Activated CD8-positive, alpha-beta memory T cell treated with anti-CD3 and anti-CD28 coated beads, Interleukin-2, amount 50 U/mL, for 24 hours (primary cell): Measurements from ENCODE around the gene TM6SF1.
"Not testable (repeated sequence)": the region's sequence is repeated elsewhere in the genome, so short reads cannot be mapped to it uniquely, and the experiment has no call there.

Source experiments
- DNase-seq: peaks from one replicate; pipeline ENCODE4 v3.0.0-alpha.2; 2020; ENCODE audit errors: extremely low read depth

TM6SF1 gene

GRCh38 chr15:83088876-83089275 is 18.6 kb upstream of the TM6SF1 start:
- no peak for DNase-seq

GRCh38 chr15:83090465-83090864 is 17.0 kb upstream of the TM6SF1 start:
- no peak for DNase-seq

DNA sequence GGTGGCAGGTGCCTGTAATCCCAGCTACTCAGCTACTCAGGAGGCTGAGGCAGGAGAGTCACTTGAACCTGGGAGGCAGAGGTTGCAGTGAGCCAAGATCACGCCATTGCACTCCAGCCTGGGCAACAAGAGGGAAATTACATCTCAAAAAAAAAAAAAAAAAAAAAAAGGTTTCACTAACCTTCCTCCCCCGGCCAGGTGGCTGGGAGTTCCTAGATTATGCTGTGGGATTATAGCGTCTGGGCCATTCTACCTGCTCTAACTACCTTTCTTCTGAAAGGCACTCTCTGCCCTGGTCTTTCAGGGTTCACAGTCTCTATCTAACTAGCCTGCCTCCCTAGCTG is 15.5 kb upstream of the TM6SF1 start:
- not testable (repeated sequence) for DNase-seq

DNA sequence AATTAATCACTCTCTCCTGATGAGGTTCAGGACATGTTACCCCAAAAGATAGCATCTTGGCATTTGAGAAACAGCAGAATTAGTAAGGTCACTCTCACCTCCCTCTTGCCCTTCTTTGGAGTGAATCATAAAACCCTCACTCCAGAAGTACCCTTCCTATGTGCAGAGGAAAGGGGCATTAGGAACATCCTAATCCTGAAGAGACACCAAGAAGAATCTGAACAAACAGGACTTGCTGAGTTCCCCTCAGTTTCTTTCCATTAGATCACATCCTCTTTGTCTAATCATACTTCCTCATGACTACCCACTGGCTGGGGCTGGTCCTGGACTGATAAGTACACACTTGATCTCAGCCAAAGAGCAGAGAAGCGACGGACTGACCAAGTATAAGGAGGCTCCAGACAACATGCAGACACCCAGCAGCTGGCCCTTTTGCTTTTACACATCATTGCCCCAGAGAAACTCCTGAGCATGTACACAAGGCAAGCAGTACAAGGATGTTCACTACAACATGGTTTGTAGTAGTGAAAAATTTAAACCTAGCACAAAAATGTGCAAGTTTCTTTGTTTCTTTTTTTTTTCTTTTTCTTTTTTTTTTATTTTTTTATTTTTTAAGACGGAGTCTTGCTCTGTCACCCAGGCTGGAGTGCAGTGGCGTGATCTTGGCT is 15.0 kb upstream of the TM6SF1 start:
- DNase-seq = no peak

DNA sequence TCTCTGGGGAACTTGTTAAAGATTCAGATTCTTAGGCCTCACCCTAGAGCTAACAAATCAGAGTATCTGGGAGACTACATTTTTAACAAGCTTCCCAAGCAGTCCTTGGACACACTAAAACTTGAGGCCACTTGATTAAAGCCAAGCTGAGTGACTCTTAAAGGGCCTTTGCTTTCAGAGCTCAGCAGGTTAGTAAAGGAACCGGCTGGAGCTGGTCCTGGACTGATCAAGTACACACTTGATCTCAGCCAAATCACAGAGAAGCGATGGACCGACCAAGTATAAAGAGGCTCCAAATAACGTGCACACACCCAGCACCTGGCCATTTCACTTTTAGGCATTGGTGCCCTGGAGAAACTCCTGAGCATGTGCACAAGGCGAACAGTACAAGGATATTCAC is 12.9 kb upstream of the TM6SF1 start:
- DNase-seq = no peak

DNA sequence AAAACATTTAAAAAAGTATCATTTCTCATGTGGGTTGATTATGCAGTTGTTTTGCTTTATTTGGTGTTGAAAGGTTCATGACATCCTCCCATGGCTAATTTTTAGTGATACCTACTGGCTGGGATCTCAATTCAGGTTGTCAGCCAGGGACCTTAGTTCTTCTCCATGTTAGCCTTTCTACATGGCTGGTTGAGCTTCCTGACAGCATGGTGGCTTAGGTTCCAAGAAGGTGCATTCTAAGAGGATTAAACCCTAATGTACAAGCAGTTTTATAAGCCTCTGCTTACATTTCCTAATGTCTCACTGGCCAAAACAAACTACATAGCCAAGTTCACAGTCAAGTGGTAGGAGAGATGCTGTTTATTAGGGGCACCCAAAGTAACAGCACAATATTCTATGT is 9.4 kb upstream of the TM6SF1 start:
- DNase-seq = no peak

GRCh38 chr15:83099290-83099689 is 8.2 kb upstream of the TM6SF1 start:
- DNase-seq = no peak

GRCh38 chr15:83100097-83100646 is 7.3 kb upstream of the TM6SF1 start:
- DNase-seq = no peak

DNA sequence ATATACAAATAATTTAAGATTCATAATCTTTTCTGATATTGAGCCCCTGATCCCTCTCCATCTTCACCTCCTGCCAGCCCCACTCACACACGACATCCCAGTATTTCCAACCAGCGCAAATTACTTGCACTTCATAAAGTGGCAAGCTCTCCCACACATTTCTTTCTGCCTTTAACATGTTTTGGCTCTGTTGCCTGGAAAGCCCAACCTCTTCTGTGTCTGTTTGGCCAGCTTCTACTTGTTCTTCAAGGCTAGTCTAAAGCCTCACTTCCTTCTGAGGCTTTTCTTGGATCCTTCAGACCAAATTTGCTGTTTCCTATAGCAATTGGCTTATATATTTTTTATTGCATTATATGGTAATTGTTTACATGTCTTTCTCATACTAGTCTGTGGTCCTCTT is 5.1 kb upstream of the TM6SF1 start:
- DNase-seq = no peak

- DNase-seq = no peak
Observed at GRCh38 chr15:83104141-83104540, 3.3 kb upstream of the TM6SF1 start.

DNA sequence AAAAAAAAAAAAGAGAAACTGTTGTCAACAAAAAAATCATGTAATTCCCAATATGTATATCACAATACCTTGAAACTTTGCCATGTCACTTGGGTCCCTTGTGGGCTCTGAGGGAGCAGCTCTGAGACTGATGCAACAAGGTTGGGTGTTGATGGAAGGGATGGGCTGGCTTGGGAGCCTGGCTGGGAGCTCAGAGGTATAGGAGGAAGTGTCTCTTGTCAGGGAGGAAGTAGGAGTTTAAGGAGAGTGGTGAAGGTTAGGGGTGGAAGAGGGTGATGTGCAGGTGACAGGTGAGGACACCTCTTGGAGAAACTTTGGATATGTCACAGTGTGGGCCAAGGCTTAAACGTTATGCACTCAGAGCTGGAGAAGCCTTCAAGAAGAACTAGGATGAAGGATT is 2.0 kb upstream of the TM6SF1 start:
- no peak for DNase-seq

DNA sequence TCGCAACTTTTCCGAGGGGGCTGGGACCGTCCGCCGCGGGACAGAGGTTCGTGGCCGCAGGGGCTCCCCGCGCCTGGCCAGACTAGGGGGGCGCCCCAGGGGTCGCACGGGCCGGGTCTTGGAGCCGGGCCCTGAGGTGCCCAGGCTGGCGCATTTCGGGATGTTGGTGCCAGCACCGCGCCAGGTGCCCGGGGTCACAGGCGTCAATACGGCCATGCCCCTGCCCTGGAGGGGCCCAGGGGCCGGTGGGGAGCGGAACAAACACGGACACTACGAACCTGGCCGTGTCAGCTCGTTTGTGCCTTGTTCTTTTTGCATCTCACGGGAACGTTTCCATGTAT is 366 bp downstream of the TM6SF1 start:
- DNase-seq = no peak

GRCh38 chr15:83108266-83109219 is 1.1 kb downstream of the TM6SF1 start:
- no peak for DNase-seq

DNA sequence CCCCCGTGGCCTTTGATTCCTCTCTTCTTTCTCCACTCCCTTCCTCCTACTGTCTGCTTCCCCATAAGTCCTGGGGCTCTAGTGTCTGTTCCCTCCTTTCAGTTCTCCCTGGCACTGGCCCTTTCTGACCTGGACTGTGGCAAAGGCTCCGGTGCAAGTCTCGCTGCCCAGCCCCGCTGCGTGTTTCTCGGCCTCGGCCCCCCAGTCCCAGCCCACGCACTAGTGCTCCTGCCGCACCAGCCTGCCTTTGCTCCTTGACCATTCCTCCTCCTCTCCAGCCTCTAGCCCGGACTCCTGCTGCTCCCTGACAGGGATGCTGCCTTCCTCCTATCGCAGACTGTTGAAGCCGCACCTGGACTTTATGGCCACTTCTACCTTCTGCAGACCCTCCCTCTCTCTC is 2.1 kb downstream of the TM6SF1 start:
- DNase-seq = no peak

GRCh38 chr15:83110381-83110780 is 2.9 kb downstream of the TM6SF1 start:
- no peak for DNase-seq

DNA sequence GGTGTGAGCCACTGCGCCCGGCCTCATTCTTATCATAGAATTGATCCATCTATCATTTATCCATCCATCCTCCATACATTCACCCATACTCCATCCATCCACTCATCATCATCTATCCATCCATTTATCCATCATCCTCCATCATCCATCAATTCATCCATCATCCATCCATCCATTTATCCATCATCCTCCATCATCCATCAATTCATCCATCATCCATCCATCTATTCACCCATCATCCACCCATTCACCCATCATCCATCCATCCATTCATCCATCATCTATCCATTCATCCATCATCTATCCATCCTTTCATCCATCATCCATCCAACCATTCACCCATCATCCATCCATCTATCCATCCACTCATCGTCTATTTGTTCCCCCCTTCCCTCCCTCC is 3.7 kb downstream of the TM6SF1 start:
- no peak for DNase-seq

GRCh38 chr15:83112233-83112955 is 4.9 kb downstream of the TM6SF1 start:
- no peak for DNase-seq

DNA sequence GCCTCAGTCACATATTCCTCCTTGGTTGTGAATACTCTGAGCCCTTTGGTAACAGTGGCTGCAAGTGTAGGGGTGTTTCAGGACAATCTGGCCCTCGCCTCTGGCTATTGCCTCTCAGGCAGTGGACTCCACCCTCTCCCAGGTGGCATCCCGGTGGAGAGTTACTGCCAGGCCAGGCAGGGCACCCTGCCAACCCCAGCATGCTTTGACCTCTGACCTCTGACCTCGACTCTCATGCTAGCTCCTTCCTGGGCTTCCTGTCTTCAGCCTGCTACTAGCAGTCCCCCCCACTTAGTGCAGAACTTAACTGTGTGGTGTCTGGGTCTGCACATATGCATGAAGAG is 5.5 kb downstream of the TM6SF1 start:
- DNase-seq = no peak

DNA sequence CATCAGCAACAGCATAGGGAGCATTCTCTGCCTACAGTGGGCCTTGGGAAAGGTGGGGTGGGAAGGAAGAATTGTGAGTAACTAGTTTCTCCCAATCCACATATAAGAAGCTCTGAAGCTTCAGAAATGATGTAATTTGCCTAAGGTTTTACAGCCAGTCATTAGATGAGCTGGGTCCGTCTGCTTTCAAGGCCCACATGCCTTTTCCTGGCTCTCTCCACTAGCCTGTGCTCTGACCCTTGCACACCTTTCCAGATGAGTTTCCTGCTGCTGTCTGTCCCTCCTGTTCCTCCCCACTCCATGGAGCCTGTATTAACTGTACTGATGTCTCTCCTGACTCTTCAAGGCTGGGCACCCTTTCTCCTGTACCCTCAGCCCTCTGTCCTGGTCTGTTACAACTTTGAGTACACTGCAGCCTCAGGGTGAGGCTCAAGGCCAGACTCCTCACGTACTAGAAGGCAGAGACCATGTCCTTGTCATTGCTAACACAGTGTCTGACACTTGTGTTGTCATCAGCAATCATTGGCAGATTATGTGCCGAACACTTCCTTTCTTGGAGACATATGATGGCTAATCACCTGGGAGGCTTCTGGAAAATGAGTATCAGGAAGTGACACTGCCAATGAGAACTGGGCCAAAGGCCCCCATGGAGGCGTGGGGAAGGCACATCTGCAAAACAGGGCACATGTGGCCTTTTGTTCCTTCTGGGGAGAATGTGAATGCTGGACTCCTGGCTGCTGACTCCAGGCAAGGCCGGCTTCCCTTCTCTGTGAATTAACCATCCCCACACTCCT is 6.6 kb downstream of the TM6SF1 start:
- no peak for DNase-seq

DNA sequence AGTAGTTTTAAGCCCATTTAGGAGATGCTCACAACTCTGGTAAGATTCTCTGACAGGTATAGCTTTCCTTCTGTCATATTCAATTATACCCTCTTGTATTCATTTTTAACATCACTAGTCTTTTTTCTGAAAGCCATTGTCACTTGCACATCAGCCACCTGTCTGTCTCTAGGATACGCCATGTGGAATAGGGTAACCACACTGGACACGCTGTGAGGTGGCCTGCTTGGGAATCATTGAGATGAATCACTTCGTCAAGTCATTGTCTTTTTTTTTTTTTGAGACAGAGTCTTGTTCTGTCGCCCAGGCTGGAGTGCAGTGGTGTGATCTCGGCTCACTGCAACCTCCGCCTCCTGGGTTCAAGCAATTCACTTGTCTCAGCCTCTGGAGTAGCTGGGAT is 7.4 kb downstream of the TM6SF1 start:
- DNase-seq = no peak

GRCh38 chr15:83115410-83115809 is 8.0 kb downstream of the TM6SF1 start:
- DNase-seq = no peak
